Stimulated activated CD4-positive, alpha-beta T cell treated with anti-CD3 and anti-CD28 coated beads, Interleukin-12 subunit alpha, Interleukin-12 subunit beta, amount 100 ng/mL, for 4 hours (primary cell): ENCODE measurements around the gene SLC22A14.
"Not testable (repeated sequence)": the region's sequence is repeated elsewhere in the genome, so short reads cannot be mapped to it uniquely, and the experiment has no call there.

ENCODE experiments used
- DNase-seq: peaks from one replicate; pipeline ENCODE4 v3.0.0-alpha.2; 2020

SLC22A14 gene

GRCh38 chr3:38281895-38282686 is at the start of gene SLC22A14:
SLC22A14 (plus strand) TSS chr3:38282294; CDS start chr3:38306027, 23,733 bp downstream.
- DNase-seq = no peak

DNA sequence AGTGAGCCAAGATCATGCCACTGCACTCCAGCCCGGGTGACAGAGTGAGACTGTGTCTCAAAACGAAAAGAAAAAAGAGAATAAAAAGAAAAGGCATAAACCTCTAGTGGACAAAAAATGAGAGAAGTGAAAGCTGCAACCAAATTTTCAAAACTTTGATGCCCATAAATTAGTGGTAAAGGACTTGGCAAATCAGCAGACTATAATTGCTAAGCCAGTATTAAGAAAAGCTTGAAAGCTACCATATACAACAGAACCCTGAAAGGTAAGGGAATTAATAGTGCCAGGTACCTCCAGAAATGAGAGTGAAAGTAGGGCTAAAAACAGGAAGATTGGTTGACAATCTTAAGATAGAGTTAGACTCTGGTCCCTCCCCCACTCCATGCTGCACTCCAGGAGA is 49.4 kb upstream of the SLC22A14 start:
- DNase-seq = no peak

- no peak for DNase-seq
Measured at GRCh38 chr3:38235466-38235865, 46.6 kb upstream of the SLC22A14 start.

DNA sequence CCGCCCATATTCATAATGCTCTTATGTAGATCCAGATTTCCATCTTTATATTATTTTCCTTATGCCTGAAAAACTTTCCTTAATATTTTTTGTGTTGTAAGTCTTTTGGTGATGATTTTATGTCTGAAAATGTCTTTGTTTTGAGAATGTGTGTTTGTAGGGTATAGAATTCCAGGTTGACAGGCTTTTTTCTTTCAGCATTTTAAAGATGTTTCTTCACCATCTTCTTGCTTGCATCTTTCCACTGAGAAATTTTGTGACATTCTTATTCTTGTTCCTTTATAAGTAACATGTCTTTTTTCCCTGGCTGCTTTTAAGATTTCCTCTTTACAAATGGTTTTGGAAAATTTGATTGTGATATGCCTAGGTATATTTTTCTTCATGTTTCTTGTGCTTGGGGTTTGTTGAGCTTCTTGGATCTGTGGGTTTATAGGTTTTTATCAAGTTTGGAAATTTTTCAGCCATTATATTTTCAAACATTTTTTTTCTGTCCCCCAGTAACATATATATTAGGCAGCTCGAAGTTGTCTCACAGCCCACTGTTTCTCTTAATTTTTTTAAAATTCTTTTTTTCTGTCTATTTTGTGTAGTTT is 43.6 kb upstream of the SLC22A14 start:
- DNase-seq = no peak

DNA sequence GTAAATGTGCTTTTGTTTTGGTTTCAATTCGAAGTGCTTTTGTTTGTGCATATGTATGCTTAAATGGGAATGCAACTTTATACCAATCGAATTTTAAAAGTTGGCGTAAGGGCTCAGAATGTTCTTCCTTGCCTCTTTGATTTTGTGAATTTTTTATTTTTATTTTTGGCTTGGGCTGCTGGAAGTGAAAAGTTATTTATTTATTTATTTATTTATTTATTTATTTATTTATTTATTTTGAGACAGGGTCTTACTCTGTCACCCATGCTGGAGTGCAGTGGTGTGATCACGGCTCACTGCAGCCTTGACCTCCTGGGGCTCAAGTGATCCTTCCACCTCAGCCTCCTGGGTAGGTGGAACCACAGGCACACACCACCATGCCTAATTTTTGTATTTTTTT is 39.3 kb upstream of the SLC22A14 start:
- not testable (repeated sequence) for DNase-seq

- no peak for DNase-seq
Measured at GRCh38 chr3:38245930-38246329, 36.2 kb upstream of the SLC22A14 start.

GRCh38 chr3:38247366-38248035 is 34.6 kb upstream of the SLC22A14 start:
- no peak for DNase-seq

DNA sequence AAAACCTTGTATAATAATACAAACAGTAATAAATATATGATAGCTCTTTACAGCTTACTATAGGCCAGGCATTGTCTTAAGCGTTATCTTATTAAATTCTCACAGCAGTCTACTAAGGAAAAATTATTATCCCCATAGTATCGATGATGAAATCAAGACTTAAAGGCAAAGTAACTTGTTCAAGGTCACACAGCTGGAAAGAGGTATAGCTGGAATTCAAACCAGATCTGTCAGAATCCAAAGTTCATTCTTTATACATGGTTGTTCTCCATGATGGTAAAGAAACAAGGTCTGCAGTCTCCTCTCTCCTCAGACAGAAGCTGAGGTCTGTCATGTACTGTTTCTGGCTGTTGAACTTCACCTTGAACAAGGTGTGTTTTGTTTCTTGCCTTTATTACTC is 31.9 kb upstream of the SLC22A14 start:
- no peak for DNase-seq

GRCh38 chr3:38251197-38251596 is 30.9 kb upstream of the SLC22A14 start:
- no peak for DNase-seq

DNA sequence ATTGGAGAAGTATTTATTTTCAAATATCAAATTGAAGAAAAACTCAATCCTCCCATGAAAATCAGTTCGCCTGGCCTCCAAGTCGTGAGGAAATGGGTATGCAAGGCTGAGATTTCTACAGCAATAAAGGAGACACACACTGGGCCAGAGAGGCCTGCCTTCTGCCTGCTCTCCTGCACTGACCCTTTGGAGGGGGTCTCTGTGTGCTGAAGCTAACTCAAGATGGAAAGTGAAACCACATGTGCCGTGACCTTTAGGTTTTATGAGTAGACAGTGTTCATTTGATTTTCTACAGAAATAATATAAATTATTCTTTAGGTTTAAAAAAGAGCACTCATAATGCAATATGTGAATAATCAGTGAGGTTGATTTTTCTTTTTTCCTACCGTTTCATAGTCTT is 28.4 kb upstream of the SLC22A14 start:
- no peak for DNase-seq

GRCh38 chr3:38254872-38255271 is 27.2 kb upstream of the SLC22A14 start:
- no peak for DNase-seq

DNA sequence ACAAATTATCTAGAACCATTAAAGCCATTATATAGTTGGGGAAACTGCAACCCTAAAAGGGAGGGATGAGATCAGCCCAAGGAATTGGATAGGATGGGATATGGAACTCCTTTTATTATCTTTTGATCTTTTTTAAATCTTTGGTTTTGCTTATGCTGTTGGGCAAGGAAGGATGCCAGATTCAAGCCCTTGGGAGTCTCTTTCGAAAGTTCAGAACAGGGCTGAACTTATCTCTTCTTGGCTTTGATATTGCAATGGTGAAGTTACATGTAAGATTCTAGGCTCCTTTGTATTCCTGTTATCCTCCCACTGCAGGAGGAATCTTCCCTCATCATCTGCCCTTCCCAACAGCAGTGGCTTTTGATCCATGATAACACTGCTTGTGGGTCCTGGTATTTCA is 26.5 kb upstream of the SLC22A14 start:
- no peak for DNase-seq

DNA sequence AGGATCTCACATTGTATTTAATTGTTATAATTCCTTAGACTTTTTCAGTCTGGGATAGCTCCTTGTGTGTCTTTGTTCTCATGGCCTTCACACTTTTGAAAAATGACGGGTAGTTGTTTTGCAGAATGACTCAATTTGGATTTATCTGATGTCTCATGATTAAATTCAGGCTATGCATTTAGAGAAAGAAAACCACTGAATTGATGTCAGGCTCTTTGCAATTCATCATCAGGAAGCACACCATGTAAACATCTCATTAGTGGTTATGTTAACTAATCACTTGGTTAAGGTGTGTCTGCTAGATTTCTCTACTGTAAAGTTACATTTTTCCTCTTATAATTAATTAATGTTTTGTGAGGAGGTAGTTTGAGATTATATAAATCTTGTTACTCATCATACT is 24.5 kb upstream of the SLC22A14 start:
- DNase-seq = no peak

- no peak for DNase-seq
Measured at GRCh38 chr3:38260474-38260873, 21.6 kb upstream of the SLC22A14 start.

DNA sequence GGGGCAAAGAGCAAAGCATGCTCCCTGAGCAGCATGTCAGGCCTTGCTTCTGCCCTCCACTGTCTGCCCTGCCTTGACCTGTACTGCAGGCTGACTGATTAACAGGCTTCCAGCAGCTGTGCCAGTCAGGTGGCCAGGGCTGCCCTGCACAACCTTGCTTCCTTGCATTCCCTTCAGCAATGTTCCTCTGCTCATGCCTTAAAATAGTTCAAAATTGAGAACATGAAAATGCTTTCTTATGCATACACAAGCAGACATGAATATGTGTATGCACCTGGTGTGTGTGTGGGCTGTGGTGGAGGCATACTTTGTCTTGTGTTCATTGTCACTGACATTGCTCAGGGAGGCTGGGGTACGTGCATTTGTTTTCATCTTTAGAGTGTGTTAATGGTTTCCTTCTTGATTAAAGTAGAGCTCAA is 17.7 kb upstream of the SLC22A14 start:
- no peak for DNase-seq

GRCh38 chr3:38264779-38265178 is 17.3 kb upstream of the SLC22A14 start:
- no peak for DNase-seq

DNA sequence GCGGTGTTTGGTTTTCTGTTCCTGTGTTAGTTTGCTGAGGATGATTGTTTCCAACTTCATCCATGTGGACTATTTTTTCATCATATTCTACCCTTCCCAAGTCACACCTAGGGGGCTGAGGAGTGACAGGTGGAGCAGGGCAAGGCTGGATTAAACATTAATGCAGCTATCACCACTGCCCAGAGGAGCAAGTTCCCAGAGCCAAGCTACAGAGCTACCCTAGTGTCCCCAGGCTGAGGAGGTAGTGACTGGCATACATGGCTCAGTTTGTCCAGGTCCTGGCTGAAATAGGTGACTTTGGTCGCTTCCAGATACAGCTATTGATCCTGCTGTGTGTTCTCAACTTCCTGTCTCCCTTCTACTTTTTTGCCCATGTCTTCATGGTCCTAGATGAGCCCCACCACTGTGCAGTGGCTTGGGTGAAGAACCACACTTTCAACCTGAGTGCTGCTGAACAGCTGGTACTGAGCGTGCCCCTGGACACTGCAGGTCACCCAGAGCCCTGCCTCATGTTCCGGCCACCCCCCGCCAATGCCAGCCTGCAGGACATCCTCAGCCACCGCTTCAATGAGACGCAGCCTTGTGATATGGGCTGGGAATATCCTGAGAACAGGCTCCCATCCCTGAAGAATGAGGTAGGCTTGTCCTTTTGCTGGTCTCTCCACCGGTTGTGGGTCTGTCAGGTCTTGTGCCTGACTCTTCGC is 16.3 kb upstream of the SLC22A14 start, which contains the start of gene SLC22A13:
SLC22A13 (plus strand) TSS at position 209 of the 704 bp plus-strand sequence; CDS start at position 258, 49 bp downstream.
- no peak for DNase-seq

DNA sequence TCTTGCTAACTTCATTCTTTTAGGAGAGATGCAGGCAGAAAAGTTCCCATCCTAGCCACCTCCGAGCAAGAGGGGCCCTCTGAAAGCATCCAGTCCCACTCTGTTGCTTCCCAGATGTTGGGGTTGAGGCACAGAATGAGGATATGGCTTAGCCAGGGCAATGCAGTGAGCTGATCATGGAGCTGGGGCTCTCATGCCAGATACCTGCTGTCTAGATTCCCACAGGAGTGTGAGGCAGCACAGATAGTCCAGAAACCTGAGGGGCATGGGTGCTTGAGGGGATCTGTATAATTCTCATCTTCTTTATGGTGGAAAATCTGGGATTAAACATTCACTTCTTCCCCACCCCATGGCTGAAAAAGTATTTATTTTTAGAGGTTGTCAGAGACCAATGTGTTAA is 15.3 kb upstream of the SLC22A14 start:
- DNase-seq = no peak

- no peak for DNase-seq
Measured at GRCh38 chr3:38267662-38268061, 14.4 kb upstream of the SLC22A14 start.

- DNase-seq = no peak
Measured at GRCh38 chr3:38268087-38268486, 14.0 kb upstream of the SLC22A14 start.

DNA sequence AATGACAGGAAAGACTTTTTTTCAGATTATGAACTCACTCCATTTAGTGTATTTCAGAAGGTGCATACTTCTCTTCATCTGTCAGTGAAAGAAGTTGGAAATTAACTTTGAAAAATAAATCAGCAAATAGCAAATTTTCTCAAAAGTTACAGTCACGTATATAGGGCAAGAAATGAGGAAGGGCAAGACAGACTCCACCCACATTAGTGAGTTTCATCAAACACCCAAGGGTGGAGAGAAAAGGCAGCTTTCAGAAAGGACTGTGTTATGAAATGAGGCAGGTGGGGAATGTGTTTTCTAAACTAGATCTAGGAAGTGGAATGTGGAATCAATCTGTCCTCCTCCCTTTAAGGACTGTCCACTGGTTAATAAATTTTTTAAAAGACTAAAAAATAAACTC is 13.6 kb upstream of the SLC22A14 start:
- DNase-seq = no peak

- no peak for DNase-seq
Measured at GRCh38 chr3:38270606-38271005, 11.5 kb upstream of the SLC22A14 start.

DNA sequence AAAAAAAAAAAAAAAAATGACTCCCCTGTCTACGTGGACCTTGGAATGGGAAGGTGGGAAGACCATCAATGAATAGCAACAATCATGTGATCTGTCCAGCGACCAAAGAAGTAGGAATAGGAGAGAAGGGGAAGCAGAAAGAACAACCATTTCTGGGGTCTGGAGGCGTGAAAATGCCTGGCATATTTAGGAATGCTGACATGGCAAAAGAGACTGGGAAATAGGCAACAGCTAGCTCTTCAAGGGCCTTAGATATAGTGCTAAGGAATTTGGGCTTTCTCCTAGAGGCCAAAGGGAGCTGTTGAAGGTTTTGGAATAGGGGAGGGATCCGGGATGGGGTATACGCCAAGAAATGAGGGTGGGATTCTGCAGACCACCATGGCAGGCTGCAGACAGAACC is 10.5 kb upstream of the SLC22A14 start:
- no peak for DNase-seq
